Glutamatergic neuron (in vitro differentiated cells): ENCODE data around the gene SUCLA2. TPM values are rescaled to one million over a fixed set of nuclear protein-coding genes. Genes with fewer than 3 reads are reported as not detected.

Experiments
- DNase-seq: peaks from one replicate; pipeline ENCODE4 v3.0.0; 2022
- H3K27ac Mint-ChIP-seq: one replicate; pipeline ENCODE4 v1.8.0; 2020; ENCODE audit warnings: mild to moderate bottlenecking, mixed read lengths, inconsistent platforms; ENCODE audit not compliant: unreplicated experiment
- H3K27me3 Mint-ChIP-seq: one replicate; pipeline ENCODE4 v1.8.0; 2020; ENCODE audit warnings: mild to moderate bottlenecking, moderate library complexity, mixed read lengths, inconsistent platforms; ENCODE audit not compliant: unreplicated experiment
- H3K36me3 Mint-ChIP-seq: one replicate; pipeline ENCODE4 v1.8.0; 2020; ENCODE audit warnings: mild to moderate bottlenecking, mixed read lengths, inconsistent platforms; ENCODE audit not compliant: unreplicated experiment
- H3K4me1 Mint-ChIP-seq: one replicate; pipeline ENCODE4 v1.8.0; 2020; ENCODE audit warnings: mild to moderate bottlenecking, low read depth, mixed read lengths, inconsistent platforms; ENCODE audit not compliant: unreplicated experiment
- H3K4me3 Mint-ChIP-seq: one replicate; pipeline ENCODE4 v1.8.0; 2020; ENCODE audit warnings: mild to moderate bottlenecking, mixed read lengths, inconsistent platforms; ENCODE audit not compliant: unreplicated experiment
- H3K9me3 Mint-ChIP-seq: one replicate; pipeline ENCODE4 v1.8.0; 2020; ENCODE audit warnings: mild to moderate bottlenecking, moderate library complexity, mixed read lengths, inconsistent platforms; ENCODE audit not compliant: unreplicated experiment
- CTCF ChIP-seq: fragments of 200-600 bp; sonication (generic); IDR thresholded peaks from one replicate; pipeline ENCODE4 v1.5.0; 2021; ENCODE audit not compliant: partially characterized antibody, unreplicated experiment
- total RNA-seq: library from RNA; stranded (reverse); fragmentation: NEBNext Ultra II Directional; extraction: Animal tissue kit (Norgen Biotek cat#: 25700); gene quantifications from one replicate; pipeline ENCODE4 v1.2.1, GENCODE V29; 2021; ENCODE audit not compliant: unreplicated experiment

The SUCLA2 gene
- total RNA-seq, 1 donor from 2014 or later, result 43.2 TPM

GRCh38 chr13:47898080-47898479 is 103.0 kb downstream of the SUCLA2 start:
- no peak for DNase-seq
- Mint-ChIP-seq H3K9me3 (no peaks in the 10 kb centered on the region), H3K27ac (no peak overlapping the region), H3K4me1 (no peaks in the 10 kb centered on the region), H3K27me3 (no peaks in the 10 kb centered on the region), H3K36me3 (no peaks in the 10 kb centered on the region), H3K4me3 (no peak overlapping the region)
- no peak for TF ChIP-seq CTCF

- H3K4me1 Mint-ChIP-seq, result no peaks in the 10 kb centered on the region
- no peak for DNase-seq
- TF ChIP-seq CTCF, result no peak
- no peak overlapping the region for H3K27ac Mint-ChIP-seq
- no peak overlapping the region for H3K4me3 Mint-ChIP-seq
- H3K27me3 Mint-ChIP-seq, result no peaks in the 10 kb centered on the region
- H3K36me3 Mint-ChIP-seq, result no peaks in the 10 kb centered on the region
- no peaks in the 10 kb centered on the region for H3K9me3 Mint-ChIP-seq
Observed at GRCh38 chr13:47897411-47898050, 103.5 kb downstream of the SUCLA2 start.

GRCh38 chr13:47896546-47896945 is 104.5 kb downstream of the SUCLA2 start:
- no peak for DNase-seq
- Mint-ChIP-seq H3K27ac (no peak overlapping the region), H3K9me3 (no peaks in the 10 kb centered on the region), H3K4me1 (no peaks in the 10 kb centered on the region), H3K36me3 (no peaks in the 10 kb centered on the region), H3K27me3 (peaks cover 4% of the 10 kb centered on the region), H3K4me3 (no peak overlapping the region)
- TF ChIP-seq CTCF, result no peak

GRCh38 chr13:47896111-47896510 is 105.0 kb downstream of the SUCLA2 start:
- H3K4me1 Mint-ChIP-seq, result no peaks in the 10 kb centered on the region
- H3K27me3 Mint-ChIP-seq, result peaks cover 4% of the 10 kb centered on the region
- DNase-seq, result no peak
- no peaks in the 10 kb centered on the region for H3K9me3 Mint-ChIP-seq
- no peaks in the 10 kb centered on the region for H3K36me3 Mint-ChIP-seq
- H3K27ac Mint-ChIP-seq, result no peak overlapping the region
- no peak overlapping the region for H3K4me3 Mint-ChIP-seq
- TF ChIP-seq CTCF, result no peak

- no peak for TF ChIP-seq CTCF
Observed at GRCh38 chr13:47893527-47893926, 107.5 kb downstream of the SUCLA2 start.

More at GRCh38 chr13:47893527-47893926, 107.5 kb downstream of the SUCLA2 start:
- H3K4me3 Mint-ChIP-seq, result no peak overlapping the region
- H3K4me1 Mint-ChIP-seq, result no peaks in the 10 kb centered on the region
- no peak overlapping the region for H3K27ac Mint-ChIP-seq
- peaks cover 4% of the 10 kb centered on the region for H3K27me3 Mint-ChIP-seq
- no peaks in the 10 kb centered on the region for H3K36me3 Mint-ChIP-seq
- no peak for DNase-seq
- H3K9me3 Mint-ChIP-seq, result no peaks in the 10 kb centered on the region

Other genes starting within 250 kb of the SUCLA2 start
- gene NUDT15, start 36.5 kb upstream of the SUCLA2 start, total RNA-seq, result 13.7 TPM
- 57.1 TPM for gene MED4, start 93.8 kb upstream of the SUCLA2 start, total RNA-seq
- gene ITM2B, start 231.9 kb upstream of the SUCLA2 start, total RNA-seq, result 236 TPM